PC-3 (cell line): ENCODE measurements around the gene UBALD2. TPM values are rescaled to one million over a fixed set of nuclear protein-coding genes. Genes with fewer than 3 reads are reported as not detected.

ENCODE experiments used
- ATAC-seq: fragments of 200-7000 bp; cut with Tn5 transposase; 2 replicates; pipeline ENCODE4 v1.9.1; 2020; ENCODE audit warnings: mild to moderate bottlenecking, moderate library complexity
- BruUV-seq: library from RNA; stranded (reverse); fragments of 400-500 nt; replicated peaks from 2 replicates; lab custom pipeline; 2021; lab: Mats Ljungman, UMichigan
- CTCF ChIA-PET: fragments of 300-600 bp; sonication (Branson Sonifier 250); formaldehyde crosslinking; loops from one replicate; lab custom pipeline; 2022; ENCODE audit warnings: antibody characterized with exemption; lab: Charles Lee
- POLR2A ChIA-PET: fragments of 300-600 bp; sonication (Branson Sonifier 250); formaldehyde crosslinking; loops from one replicate; lab custom pipeline; 2022; ENCODE audit warnings: antibody characterized with exemption; ENCODE audit not compliant: unreplicated experiment; lab: Charles Lee
- DNase-seq: peaks from one replicate; pipeline ENCODE4 v3.0.0-alpha.2; 2015
- H2AFZ ChIP-seq: fragments of 300-600 bp; sonication (generic); 2 replicates; pipeline ENCODE4 v1.6.0; 2016; ENCODE audit warnings: antibody characterized with exemption, low read length
- H3F3A ChIP-seq: fragments of 300-600 bp; sonication (generic); one replicate; pipeline ENCODE4 v1.6.0; 2017; ENCODE audit warnings: antibody characterized with exemption, low read length, control low read depth, mild to moderate bottlenecking; ENCODE audit not compliant: unreplicated experiment
- H3K27ac ChIP-seq: fragments of 300-600 bp; sonication (generic); 2 replicates; pipeline ENCODE4 v1.5.1; 2016; ENCODE audit warnings: mild to moderate bottlenecking, low read length
- H3K27me3 ChIP-seq: fragments of 300-600 bp; sonication (generic); 2 replicates; pipeline ENCODE4 v1.6.1; 2016; ENCODE audit warnings: low read length, mixed read lengths
- H3K36me3 ChIP-seq: fragments of 300-600 bp; sonication (generic); 2 replicates; pipeline ENCODE4 v1.6.1; 2016; ENCODE audit warnings: low read depth, mixed run types, low read length, mixed read lengths
- H3K4me1 ChIP-seq: fragments of 300-600 bp; sonication (generic); 2 replicates; pipeline ENCODE4 v1.5.1; 2016; ENCODE audit warnings: low read length; ENCODE audit not compliant: insufficient read depth
- H3K4me2 ChIP-seq: fragments of 300-600 bp; sonication (generic); 2 replicates; pipeline ENCODE4 v1.6.0; 2016; ENCODE audit warnings: low read length
- H3K4me3 ChIP-seq: fragments of 300-600 bp; sonication (generic); 2 replicates; pipeline ENCODE4 v1.5.1; 2016; ENCODE audit warnings: mild to moderate bottlenecking, low read length, mixed read lengths
- H3K79me2 ChIP-seq: fragments of 300-600 bp; sonication (generic); 2 replicates; pipeline ENCODE4 v1.6.1; 2017; ENCODE audit warnings: low read length, mixed read lengths
- H3K9ac ChIP-seq: fragments of 300-600 bp; sonication (generic); 2 replicates; pipeline ENCODE4 v1.6.0; 2016; ENCODE audit warnings: mild to moderate bottlenecking, low read length
- H3K9me2 ChIP-seq: fragments of 300-600 bp; sonication (generic); replicated peaks from 2 replicates; pipeline ENCODE4 v1.6.1; 2016; ENCODE audit warnings: mixed run types, low read length, mixed read lengths
- H3K9me3 ChIP-seq: fragments of 300-600 bp; sonication (generic); 2 replicates; pipeline ENCODE4 v1.6.1; 2016; ENCODE audit warnings: low read length, mixed read lengths
- H4K20me1 ChIP-seq: fragments of 300-600 bp; sonication (generic); 2 replicates; pipeline ENCODE4 v1.6.1; 2016; ENCODE audit warnings: low read length, mixed read lengths
- CTCF ChIP-seq: fragments of 300-600 bp; sonication (generic); conservative IDR thresholded peaks from 2 replicates; pipeline ENCODE4 v1.5.1; 2017; ENCODE audit warnings: antibody characterized with exemption, low read depth, mild to moderate bottlenecking, low read length
- EZH2 ChIP-seq: fragments of 300-600 bp; sonication (generic); IDR thresholded peaks from one replicate; pipeline ENCODE4 v1.6.1; 2017; ENCODE audit warnings: antibody characterized with exemption, mild to moderate bottlenecking, low read length; ENCODE audit not compliant: unreplicated experiment
- EZH2phosphoT487 ChIP-seq: fragments of 300-600 bp; sonication (generic); IDR thresholded peaks from 2 replicates; pipeline ENCODE4 v1.6.1; 2018; ENCODE audit warnings: mild to moderate bottlenecking, antibody characterized with exemption, low read length, borderline replicate concordance
- intact Hi-C: fragments of 100-400 bp; cut with micrococcal nuclease; formaldehyde crosslinking; loops from 2 replicates; pipeline ENCODE4 v1.9.0; 2023
- total RNA-seq: library from RNA; depleted of rRNA; stranded (reverse); fragments of >200 nt; gene quantifications from 2 replicates; pipeline ENCODE4 v1.2.3, GENCODE V29; 2014

The UBALD2 gene
- total RNA-seq, 1 experiment from 2014 or later, result 59.5 TPM

GRCh38 chr17:76273445-76274111, 8.4 kb downstream of the UBALD2 start:
- ChIA-PET CTCF (interaction anchor here (0.5 kb wide), 1 partner anchor 145 kb away, joined by 10 read pairs; no protein-coding TSS in a partner anchor), POLR2A (no interaction called here)
- Histone ChIP-seq H3K27me3 (no peaks in the 10 kb centered on the region), H3K9me3 (no peaks in the 10 kb centered on the region), H3K27ac (no peak overlapping the region), H3K4me1 (peaks cover 13% of the 10 kb centered on the region), H3K4me2 (no peak overlapping the region), H3K36me3 (peaks cover 3% of the 10 kb centered on the region; the same call in 1 of the 2 replicates), H3F3A (no peaks in the 10 kb centered on the region), H3K4me3 (no peak overlapping the region), H3K9me2 (no peaks in the 10 kb centered on the region), H3K9ac (no peak overlapping the region), H2AFZ (no peak overlapping the region), H3K79me2 (peaks cover 15% of the 10 kb centered on the region), H4K20me1 (peaks cover 3% of the 10 kb centered on the region; the same call in 1 of the 2 replicates)
- intact Hi-C loops, result loop anchor here (10.0 kb wide), 1 partner anchor 369 kb away; the partner anchor contains the start of gene MRPL38
- BruUV-seq, result no TSS peak
- ATAC-seq (no peak), DNase-seq (no peak)
- TF ChIP-seq CTCF (no peak), EZH2phosphoT487 (no peak), EZH2 (no peak)

GRCh38 chr17:76274112-76274956, 9.2 kb downstream of the UBALD2 start:
- ChIA-PET POLR2A (no interaction called here), CTCF (interaction anchor here (0.5 to 0.6 kb wide), 3 partner anchors 10 to 155 kb away, joined by 4 to 10 read pairs (median 6); no protein-coding TSS in a partner anchor)
- no TSS peak for BruUV-seq
- Histone ChIP-seq H3K79me2 (peaks cover 7% of the 10 kb centered on the region), H2AFZ (no peak overlapping the region), H3K4me2 (no peak overlapping the region), H3F3A (no peaks in the 10 kb centered on the region), H3K4me1 (peaks cover 13% of the 10 kb centered on the region), H3K27me3 (no peaks in the 10 kb centered on the region), H4K20me1 (peaks cover 3% of the 10 kb centered on the region; the same call in 1 of the 2 replicates), H3K36me3 (peaks cover 3% of the 10 kb centered on the region; the same call in 1 of the 2 replicates), H3K9ac (no peak overlapping the region), H3K4me3 (no peak overlapping the region), H3K27ac (no peak overlapping the region), H3K9me2 (no peaks in the 10 kb centered on the region), H3K9me3 (no peaks in the 10 kb centered on the region)
- no peak for ATAC-seq
- no peak for DNase-seq
- intact Hi-C loops, result loop anchor here (10.0 kb wide), 1 partner anchor 370 kb away; the partner anchor contains the start of gene MRPL38
- TF ChIP-seq EZH2phosphoT487, result no peak
- no peak for TF ChIP-seq EZH2
- no peak for TF ChIP-seq CTCF
